Superior temporal gyrus (tissue), 1 donor: ENCODE data around the gene HUS1B.

Experiments used
- DNase-seq: peaks from one replicate; pipeline ENCODE4 v3.0.0-alpha.2; 2016; ENCODE audit errors: extremely low spot score

HUS1B gene

GRCh38 chr6:622462-622861 is 34.4 kb downstream of the HUS1B start:
- DNase-seq, result no peak

- DNase-seq, result no peak
These were observed 35.0 kb downstream of the HUS1B start for GRCh38 chr6:621931-622330.

GRCh38 chr6:620950-621349 is 36.0 kb downstream of the HUS1B start:
- DNase-seq, result no peak

GRCh38 chr6:620166-620565 is 36.7 kb downstream of the HUS1B start:
- no peak for DNase-seq

GRCh38 chr6:617456-618100 is 39.3 kb downstream of the HUS1B start:
- no peak for DNase-seq

GRCh38 chr6:613981-614380 is 42.9 kb downstream of the HUS1B start:
- DNase-seq, result no peak

- DNase-seq, result no peak
These were observed 45.0 kb downstream of the HUS1B start for GRCh38 chr6:611928-612327.

- DNase-seq, result no peak
These were observed 46.0 kb downstream of the HUS1B start for GRCh38 chr6:610882-611281.

GRCh38 chr6:609905-610304 is 47.0 kb downstream of the HUS1B start:
- DNase-seq, result no peak

GRCh38 chr6:606829-607379 is 50.0 kb downstream of the HUS1B start:
- no peak for DNase-seq
